RKO (cell line): ENCODE results near the gene CARD9.
A peak's percentile ranks its signal among the peaks of the same experiment; 100 is the strongest.
"Not testable (repeated sequence)": the region's sequence is repeated elsewhere in the genome, so short reads cannot be mapped to it uniquely, and the experiment has no call there.

Source experiments
- DNase-seq: peaks from one replicate; pipeline ENCODE4 v3.0.0-alpha.2; 2016; ENCODE audit warnings: low spot score

The CARD9 gene, protein sequence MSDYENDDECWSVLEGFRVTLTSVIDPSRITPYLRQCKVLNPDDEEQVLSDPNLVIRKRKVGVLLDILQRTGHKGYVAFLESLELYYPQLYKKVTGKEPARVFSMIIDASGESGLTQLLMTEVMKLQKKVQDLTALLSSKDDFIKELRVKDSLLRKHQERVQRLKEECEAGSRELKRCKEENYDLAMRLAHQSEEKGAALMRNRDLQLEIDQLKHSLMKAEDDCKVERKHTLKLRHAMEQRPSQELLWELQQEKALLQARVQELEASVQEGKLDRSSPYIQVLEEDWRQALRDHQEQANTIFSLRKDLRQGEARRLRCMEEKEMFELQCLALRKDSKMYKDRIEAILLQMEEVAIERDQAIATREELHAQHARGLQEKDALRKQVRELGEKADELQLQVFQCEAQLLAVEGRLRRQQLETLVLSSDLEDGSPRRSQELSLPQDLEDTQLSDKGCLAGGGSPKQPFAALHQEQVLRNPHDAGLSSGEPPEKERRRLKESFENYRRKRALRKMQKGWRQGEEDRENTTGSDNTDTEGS

DNA sequence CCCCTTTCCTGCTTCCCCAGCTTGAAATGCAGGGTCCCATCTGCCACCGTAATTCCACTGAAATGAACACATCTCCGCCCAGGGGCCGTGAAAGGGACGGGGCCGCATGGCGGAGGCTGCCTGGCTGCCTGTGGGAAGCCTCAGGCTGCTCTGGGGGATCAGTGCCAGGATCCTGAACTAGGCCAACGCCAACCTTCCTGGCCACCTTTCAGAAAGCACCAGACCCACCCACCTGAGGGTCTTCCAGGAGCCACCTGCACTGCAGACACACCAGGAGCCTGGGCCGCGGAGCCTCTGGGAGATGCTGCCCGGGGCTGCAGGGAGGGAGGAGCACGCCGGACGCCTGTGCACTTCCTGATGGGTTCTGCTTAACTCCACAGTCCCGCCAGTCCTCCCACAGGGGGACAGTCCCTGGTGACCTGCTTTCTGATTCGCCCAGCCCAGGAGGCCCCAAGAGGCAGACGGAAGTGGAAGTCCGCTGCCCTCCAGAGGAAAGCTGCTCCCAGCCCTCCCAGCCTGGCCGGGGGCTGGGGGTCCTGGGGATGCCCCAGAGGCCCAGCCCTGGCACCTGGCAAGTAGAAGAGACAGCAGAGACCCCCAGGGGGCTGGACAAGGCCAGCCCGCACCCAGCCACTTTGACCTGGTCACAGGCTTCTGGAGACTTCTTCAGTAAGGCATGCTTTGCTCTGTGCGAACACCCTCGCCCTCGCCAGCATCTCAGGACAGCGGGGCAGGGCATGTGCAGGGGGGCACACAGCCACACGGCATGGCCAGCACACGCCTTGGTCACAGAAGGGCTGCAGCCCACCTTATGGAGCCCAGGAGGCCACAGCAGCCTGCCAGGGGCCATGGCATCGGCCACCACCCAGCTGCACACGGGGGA is at the start of gene CARD9:
Gene CARD9 (minus strand): TSS at position 370 of the 883 bp plus-strand sequence. CDS start 1,591 bp downstream, outside the sequence.
- no peak for DNase-seq

DNA sequence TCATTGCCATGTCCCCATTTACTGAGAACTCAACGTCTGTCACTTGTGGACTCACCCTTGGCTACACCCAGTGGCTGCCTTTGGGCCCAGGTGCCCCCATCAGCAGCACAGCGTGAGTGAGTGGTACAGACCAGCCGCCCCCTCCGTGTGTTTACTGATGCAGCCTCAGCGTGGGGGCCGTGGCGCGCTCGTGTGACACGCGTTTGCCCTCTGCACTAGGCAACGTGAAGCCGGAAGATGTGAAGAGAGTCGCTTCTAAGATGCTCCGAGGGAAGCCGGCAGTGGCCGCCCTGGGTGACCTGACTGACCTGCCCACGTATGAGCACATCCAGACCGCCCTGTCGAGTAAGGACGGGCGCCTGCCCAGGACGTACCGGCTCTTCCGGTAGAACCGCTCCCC is 49.4 kb upstream of the CARD9 start:
- DNase-seq, result no peak

DNA sequence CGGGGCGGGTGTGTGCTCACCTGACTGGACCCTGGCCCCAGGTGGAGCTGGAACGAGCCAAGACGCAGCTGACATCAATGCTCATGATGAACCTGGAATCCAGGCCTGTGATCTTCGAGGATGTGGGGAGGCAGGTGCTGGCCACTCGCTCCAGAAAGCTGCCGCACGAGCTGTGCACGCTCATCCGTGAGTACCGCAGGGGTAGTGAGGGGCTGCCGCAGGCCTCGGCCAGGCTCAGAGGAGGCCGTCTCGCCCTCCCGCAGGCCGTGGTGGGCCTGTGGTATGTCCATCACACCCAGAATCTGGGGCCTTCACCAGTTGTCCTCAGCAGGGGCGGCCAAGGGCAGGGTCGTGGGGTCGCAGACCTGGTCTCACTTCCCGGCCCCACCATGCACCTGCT is 48.3 kb upstream of the CARD9 start:
- DNase-seq, result no peak

DNA sequence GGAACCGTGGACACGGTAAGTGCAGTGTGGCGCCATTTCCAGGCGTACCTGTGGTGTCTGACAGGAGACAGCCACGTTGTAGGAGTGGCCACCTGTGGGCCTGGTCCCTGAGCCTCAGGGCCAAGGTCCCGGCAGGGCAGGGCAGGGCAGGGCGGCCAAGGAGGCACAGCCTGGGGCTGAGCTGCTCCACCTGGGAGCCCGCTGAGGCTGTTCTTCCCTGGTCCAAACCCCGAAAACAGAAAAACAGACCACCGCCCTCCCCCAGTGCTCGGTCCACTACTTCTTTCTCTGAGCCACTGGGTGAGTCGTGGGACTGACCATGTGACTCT is 45.6 kb upstream of the CARD9 start:
- DNase-seq, result no peak

DNA sequence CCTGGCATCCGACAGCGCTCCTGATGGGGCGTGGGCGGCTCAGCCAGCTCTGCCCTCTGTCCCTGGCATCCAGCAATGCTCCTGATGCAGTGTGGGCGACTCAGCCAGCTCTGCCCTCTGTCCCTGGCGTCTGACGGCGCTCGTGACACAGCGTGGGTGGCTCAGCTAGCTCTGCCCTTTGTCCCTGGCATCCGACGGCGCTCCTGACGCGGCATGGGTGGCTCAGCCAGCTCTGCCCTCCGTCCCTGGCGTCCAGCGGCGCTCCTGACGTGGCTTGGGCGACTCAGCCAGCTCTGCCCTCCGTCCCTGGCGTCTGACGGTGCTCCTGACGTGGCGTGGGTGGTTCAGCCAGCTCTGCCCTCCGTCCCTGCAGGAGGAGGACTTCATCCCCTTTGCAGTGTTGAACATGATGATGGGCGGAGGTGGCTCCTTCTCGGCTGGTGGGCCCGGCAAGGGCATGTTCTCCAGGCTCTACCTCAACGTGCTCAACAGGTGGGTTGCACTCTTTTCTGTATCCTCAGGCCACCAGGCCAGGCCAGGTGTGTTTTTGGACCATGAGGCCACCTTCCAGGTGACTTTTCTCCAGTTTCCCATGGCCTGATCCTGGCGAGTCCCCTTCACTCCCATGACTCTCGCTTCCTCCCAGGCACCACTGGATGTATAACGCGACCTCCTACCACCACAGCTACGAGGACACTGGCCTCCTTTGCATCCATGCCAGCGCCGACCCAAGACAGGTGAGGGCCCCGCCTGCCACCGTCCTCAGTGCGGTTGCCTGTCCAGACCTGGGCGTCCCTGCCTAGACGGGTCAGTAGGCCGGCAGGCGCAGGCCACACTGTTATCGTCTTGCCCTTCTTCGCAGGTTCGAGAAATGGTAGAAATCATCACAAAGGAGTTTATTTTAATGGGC is 45.0 kb upstream of the CARD9 start:
- no peak for DNase-seq

DNA sequence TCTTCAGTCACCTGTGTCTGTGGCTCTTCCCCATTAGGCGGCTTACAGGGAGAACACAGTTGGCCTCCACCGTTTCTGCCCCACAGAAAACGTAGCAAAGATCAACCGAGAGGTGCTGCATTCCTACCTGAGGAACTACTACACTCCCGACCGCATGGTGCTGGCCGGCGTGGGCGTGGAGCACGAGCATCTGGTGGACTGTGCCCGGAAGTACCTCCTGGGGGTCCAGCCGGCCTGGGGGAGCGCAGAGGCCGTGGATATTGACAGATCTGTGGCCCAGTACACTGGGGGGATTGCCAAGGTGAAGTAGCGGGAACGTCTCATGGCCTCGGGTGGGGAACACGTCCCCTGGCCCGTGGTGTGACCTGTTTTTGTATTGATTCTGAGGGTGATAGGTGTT is 43.4 kb upstream of the CARD9 start:
- no peak for DNase-seq

DNA sequence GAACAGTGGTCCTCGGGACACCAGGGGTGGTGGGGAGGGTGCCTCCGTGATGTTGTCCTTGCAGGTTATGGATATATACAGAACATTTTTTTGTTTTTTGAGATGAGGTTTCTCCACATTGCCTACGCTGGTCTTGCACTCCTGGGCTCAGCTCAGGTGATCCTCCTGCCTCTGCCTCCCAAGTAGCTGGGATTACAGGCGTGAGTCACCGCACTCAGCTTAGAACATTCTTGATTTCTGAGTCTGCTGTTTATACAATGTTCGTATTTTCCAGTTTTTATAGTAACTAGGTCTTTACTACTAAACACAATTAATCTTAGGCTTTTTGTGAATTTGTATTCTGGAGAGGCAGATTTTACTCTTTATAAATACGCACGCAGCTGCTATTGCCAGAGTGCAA is 43.0 kb upstream of the CARD9 start:
- no peak for DNase-seq

DNA sequence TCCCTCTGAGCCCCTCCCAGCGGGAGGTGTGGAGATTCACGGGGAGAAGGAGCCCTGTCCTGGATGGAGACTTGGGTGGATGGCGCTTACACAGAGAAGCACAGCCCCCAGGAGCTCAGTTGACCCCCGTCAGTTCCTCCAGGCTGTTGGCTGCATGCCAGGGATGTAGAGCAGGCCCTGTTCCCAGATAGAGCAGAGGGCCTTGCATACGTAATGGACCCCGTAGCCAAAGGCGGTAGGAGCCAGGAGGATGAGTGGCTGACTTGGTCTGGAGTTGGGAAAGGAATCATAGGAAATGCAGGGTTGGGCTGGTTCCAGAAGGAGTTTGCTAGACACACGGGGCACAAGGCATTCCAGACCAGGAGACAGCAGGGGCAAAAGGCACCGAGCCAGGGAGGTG is 39.5 kb upstream of the CARD9 start:
- DNase-seq, result no peak

DNA sequence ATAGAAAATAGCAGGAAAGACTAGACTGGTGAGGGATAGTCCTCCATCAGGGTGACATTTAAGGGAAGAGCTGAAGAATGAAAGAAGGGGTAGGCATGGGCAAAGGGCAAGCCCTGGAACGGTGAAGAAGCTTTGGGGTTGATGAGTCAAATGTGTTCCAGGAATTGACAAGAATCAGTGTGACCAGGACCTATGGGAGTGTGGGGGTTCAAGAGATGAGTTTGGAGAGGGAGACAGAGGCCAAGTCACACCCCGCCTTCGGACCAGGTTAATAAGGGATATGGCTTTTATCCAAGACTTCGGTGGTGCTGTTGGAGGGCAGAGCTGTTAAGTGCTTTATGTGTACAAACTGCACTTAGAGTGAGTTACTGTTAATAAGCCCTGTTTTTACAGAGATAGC is 37.9 kb upstream of the CARD9 start:
- DNase-seq, result peak; percentile 75

DNA sequence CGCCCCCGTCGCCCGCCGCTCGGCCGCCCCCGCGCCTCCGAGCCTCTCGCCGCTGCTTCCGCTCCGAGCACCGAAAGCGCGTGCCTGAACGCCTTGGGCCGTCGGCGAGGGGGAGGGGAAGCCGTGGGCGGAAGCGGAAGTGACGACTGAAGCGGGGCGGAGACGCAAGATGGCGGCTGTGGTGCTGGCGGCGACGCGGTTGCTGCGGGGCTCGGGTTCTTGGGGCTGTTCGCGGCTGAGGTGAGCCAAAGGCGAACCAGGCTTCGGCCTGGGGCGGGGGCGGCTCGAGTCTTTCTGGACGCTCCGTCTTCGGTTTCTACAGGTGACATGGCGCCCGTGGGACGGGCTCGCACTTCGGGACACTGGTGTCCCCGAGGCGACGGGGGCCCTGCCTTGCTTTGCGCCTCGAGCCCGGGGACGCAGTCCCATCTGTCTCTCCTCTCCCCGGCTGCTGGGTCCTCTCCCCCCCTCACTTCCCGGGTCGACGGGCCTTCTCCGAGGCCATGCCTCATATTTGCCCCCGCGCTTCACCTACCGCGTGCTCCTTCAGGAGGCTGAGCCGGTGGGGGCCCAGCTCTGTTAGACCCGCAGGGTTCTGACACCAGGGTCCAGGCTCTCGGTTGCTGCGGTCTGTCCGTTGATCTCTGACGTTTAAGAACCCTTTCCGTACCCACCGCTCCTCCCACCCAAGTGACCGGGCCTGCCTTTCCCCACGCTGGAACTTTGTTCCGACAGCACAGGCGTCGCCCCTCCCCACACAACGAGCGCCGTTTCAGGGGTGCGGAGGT is 37.2 kb upstream of the CARD9 start, which contains the start of the genes ENTR1 and PMPCA:
Gene ENTR1 (minus strand): TSS at position 115 of the 788 bp plus-strand sequence. CDS start 217 bp downstream, outside the sequence.
Gene PMPCA (plus strand): TSS at position 159 of the 788 bp plus-strand sequence. CDS start 11 bp downstream, at position 170.
- DNase-seq, result peak; percentile 97

DNA sequence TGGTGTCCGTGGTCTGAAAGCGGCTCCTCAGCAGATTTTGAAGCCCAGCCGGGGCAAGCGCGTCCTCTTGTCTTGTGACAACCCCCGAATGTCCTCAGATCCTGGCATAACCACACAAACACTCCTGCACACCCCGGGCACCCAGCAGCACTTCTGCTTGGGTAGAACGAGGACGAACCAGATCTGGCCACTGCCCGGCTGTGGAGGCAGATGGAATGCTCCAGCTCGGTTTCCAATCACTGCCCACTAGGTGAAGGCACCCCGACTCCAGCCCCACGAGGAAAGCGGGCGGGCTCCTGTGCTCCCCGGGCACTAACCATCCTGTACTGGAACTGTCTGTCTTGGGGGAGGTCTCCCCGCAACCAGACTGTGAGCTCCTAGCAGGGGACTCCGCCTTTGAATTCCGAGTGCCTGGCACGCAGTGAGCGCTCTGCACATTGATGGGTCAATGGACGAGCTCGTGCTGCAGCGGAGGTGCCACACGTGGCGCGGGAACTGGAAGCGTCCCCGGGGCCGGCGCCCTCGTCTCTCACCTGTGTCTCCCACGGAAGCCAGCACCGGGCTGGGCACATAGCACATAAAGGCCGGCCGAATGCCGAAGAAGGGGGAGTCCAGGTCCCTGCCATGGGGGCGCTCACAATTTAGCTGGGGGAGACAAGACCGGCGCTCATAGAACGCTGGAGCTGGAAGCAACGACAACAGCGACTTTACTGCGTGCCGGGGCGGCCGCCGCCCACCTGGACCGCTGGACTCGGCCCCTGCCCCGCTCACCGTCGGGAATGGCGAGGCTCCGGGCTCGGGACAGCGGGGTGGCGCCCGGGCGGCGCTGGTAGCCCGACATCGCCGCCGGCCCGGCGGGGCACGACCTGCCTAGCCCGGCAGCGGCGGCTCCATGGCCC is 36.3 kb upstream of the CARD9 start:
- DNase-seq, result peak; percentile 77

DNA sequence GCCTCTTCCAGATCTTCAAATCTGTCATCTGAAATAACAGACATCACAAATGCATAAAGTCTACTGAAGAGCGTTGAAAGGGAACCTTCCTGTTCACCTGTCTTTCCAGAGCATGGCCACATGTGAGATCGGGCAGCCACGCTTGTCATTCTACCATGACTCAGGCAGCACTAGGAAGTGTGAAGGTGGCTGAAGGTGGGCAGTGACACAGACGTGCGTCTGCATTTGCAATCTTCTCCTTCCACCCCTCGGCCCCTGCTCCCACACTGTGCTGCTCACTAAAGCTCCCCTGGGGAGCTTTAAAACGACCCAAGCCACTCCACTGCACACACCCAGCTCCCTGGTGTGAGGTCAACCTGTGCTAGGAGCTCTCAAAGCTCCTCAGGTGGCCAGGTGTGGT is 34.4 kb upstream of the CARD9 start:
- DNase-seq, result no peak

DNA sequence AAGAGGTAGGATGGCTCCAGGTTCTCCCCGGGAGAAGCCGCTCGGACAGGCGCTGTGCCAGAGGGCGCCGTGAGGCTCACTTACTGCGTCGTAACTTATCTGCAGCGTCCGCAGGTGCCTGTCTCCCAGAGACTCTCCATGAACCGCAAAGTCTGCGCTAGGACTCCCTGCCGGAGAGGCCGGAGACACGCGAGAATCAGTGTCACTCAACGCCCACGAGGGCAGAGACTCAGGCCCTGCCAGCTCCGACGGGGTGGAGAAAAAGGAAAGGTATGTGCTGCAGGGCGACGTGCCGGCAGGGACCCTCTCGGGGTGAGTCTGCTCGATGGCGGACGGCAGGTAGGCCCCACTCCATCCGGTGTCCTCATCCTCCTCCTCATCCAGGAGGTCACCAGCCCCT is 33.6 kb upstream of the CARD9 start:
- DNase-seq, result not testable (repeated sequence)

DNA sequence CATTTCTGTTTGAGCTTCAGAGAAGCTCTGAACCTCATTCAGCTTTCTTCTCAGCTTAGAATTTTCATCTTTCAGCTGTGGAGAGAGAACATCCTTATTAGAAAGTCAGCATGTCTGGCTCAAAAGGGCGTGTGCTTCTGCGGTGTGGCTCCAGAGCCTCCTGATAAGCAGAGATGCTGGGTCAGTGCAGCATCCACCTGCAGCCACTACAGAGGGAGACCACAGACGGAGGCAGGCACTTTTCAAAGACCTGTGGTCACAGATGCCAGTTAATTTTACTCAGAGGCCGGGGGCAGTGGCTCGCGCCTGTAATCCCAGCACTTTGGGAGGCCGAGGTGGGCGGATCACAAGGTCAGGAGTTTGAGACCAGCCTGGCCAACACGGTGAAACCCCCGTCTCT is 32.4 kb upstream of the CARD9 start:
- not testable (repeated sequence) for DNase-seq

DNA sequence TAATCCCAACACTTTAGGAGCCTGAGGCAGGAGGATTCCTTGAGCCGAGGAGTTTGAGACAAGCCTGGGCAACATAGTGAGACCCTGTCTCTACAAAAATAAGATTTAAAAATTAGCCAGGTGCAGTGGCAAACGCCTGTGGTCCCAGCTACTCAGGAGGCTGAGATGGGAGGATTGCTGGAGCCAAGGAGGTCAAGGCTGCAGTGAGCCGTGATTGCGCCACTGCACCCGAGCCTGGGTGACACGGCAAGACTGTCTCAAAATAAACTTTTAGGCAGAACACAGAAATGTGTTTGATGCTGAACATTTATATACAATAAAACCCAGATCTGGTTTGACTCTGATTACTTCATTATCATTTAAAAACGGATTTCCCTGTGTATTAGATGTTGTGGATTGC is 32.0 kb upstream of the CARD9 start:
- DNase-seq, result no peak

DNA sequence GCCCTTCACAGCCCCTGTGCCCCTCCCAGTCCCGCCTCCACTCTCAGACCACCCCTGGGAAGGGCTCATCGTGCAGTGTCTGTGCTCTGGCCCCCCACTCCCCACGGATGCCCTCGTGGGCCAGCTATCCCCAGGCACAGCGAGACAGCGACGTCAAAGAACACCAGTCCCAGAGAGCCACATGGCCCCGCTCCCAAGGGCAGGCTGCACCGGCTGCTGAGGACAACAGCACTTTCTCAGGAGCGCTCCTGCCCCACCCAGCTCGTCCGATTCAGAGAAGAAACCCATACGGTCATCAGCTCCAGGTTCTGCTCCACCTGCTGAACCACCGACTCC is 31.3 kb upstream of the CARD9 start:
- DNase-seq, result no peak

DNA sequence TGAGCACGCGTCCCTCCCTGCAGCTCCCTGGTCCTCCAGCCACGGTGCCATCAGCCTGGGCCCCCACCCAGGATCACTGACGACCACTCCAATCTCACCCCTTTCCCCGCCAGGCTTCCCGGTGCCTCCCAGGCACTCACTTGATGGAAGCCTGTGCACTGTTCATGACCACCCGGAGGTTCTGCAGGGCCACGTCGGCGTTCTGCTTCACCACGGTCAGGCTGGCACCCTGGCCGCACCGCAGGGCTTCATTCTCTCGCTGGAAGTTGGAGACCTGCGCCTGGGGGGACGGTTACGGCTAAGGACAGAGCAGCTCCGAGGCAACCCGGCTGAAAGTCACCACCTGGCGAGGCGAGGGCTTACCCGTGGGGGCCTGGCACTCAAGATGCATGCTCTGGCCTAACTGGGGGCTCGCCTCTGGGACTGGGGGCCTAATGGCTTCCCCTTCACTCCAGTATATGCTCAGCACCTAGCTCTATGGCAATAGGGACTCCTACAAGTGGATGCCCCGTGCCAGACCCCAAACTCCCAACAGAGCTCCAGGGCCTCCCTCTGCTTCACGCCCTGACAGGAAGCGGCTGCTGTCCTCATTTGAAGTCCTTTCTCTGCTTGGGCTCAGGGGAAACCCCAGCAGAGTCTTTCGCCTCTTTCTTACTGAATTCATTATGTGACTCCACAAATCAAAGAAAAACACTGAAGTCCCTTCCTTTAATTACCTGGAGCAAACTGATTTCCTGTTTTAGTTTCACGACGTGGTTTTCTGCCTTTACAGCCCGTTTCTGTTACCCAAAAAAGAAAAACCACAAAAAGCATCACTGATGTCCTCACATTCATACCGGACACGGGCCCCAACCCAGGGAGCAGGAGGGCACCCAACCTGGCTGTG is 30.7 kb upstream of the CARD9 start:
- no peak for DNase-seq

DNA sequence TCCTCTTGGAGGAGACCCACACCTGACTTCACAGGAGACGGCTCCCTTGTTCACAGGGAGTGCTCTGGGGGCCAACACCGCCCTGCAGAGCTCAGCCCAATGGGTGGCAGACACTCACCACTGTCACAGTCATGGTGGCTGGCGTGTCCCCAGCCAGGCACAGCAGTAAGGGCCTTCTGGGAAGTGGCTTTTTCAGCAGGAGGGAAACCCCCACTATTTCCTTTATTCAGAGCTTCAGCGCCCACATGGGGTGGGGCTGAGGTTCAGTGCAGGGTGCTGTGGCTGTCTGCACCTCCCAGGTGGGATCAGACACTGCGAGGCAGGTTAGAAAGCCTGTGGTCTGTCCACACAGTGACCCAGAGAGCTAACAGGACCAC is 30.1 kb upstream of the CARD9 start:
- no peak for DNase-seq

DNA sequence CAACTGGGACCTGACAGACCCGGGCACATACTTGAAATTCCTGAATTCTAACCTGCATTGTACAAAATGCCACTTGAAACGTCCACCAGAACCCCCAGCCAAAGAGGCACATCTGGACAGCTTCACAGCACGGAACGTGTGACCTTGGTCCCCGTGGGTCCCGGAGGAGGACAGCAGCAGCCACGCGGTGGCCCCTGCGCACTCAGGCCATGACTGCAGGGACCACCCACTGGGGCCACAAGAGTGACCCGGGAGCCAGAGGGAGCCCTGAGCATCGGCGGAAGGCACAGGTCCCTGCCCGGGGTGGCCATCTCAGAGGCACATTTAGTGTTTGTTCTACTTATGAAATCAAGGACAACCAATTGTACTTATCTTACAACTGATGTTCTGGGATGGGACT is 28.6 kb upstream of the CARD9 start:
- no peak for DNase-seq
